Kidney epithelial cell (primary cell): ENCODE data around the gene FAM110D. TPM values are rescaled to one million over a fixed set of nuclear protein-coding genes. Genes with fewer than 3 reads are reported as not detected.

Experiments used
- DNase-seq: peaks from one replicate; pipeline ENCODE4 v3.0.0-alpha.2; 2010; ENCODE audit warnings: low read depth
- H3K27me3 ChIP-seq: 2 replicates; pipeline ENCODE4 v1.6.0; 2011; ENCODE audit warnings: low read length; ENCODE audit not compliant: control insufficient read depth, insufficient read depth
- H3K36me3 ChIP-seq: 2 replicates; pipeline ENCODE4 v1.5.1; 2011; ENCODE audit warnings: low read length; ENCODE audit not compliant: control insufficient read depth, insufficient read depth
- H3K4me3 ChIP-seq: 2 replicates; pipeline ENCODE4 v1.5.1; 2011; ENCODE audit warnings: low read depth, mild to moderate bottlenecking, control low read depth, low read length
- CTCF ChIP-seq: IDR thresholded peaks from 2 replicates; pipeline ENCODE4 v1.5.1; 2011; ENCODE audit warnings: mild to moderate bottlenecking, moderate library complexity, low read length, control low read depth, inconsistent platforms; ENCODE audit not compliant: insufficient read depth, poor library complexity, severe bottlenecking
- total RNA-seq: library from RNA; depleted of rRNA; stranded (reverse); fragments of >200 nt; gene quantifications from 2 replicates; pipeline ENCODE4 v1.2.3, GENCODE V29; 2015

The FAM110D gene
- total RNA-seq, 1 donor from 2014 or later = 0.79 TPM

- Histone ChIP-seq H3K36me3 (no peaks in the 10 kb centered on the region), H3K27me3 (no peaks in the 10 kb centered on the region), H3K4me3 (no peak overlapping the region)
- TF ChIP-seq CTCF = no peak
- no peak for DNase-seq
These were observed 54.5 kb downstream of the FAM110D start for GRCh38 chr1:26213335-26213905.

Other genes with a start within 250 kb of the FAM110D start
- 20.8 and 23.1 TPM in 2 replicates for gene PAFAH2, start 161.0 kb upstream of the FAM110D start, total RNA-seq
- 1.3 TPM in 1 of 2 replicates, not detected in the other for gene EXTL1, start 137.3 kb upstream of the FAM110D start, total RNA-seq
- gene SLC30A2, start 113.0 kb upstream of the FAM110D start, total RNA-seq = 0.48 and 0.75 TPM in 2 replicates
- gene TRIM63, start 91.4 kb upstream of the FAM110D start, total RNA-seq = 0.14 TPM in 1 of 2 replicates, not detected in the other
- gene PDIK1L, start 47.3 kb upstream of the FAM110D start, total RNA-seq = 6.6 and 6.8 TPM in 2 replicates
- gene C1orf232, start 9.9 kb downstream of the FAM110D start, total RNA-seq = not detected in 2 replicates
- gene ZNF593, start 10.8 kb downstream of the FAM110D start, total RNA-seq = 53.0 and 73.8 TPM in 2 replicates
- gene ZNF593OS, start 12.8 kb downstream of the FAM110D start, total RNA-seq = not detected in 2 replicates
- 15.2 and 16.8 TPM in 2 replicates for gene CNKSR1, start 18.4 kb downstream of the FAM110D start, total RNA-seq
- 0.04 TPM in 1 of 2 replicates, not detected in the other for gene CATSPER4, start 31.5 kb downstream of the FAM110D start, total RNA-seq
- 7.5 and 9.7 TPM in 2 replicates for gene CEP85, start 75.1 kb downstream of the FAM110D start, total RNA-seq
- gene SH3BGRL3, start 121.0 kb downstream of the FAM110D start, total RNA-seq = 113 and 133 TPM in 2 replicates
- gene UBXN11, start 147.6 kb downstream of the FAM110D start, total RNA-seq = 9.4 and 10.2 TPM in 2 replicates
- gene CD52, start 158.9 kb downstream of the FAM110D start, total RNA-seq = 1.2 TPM in 1 of 2 replicates, not detected in the other
- 2.7 and 18.6 TPM in 2 replicates for gene CRYBG2, start 195.1 kb downstream of the FAM110D start, total RNA-seq
- not detected in 2 replicates for gene ZNF683, start 213.7 kb downstream of the FAM110D start, total RNA-seq